Duodenal mucosa (tissue), 2 donors: ENCODE data around the gene ZP2.
"Not testable (repeated sequence)": the region's sequence is repeated elsewhere in the genome, so short reads cannot be mapped to it uniquely, and the experiment has no call there.

Experiments
- H3K27ac ChIP-seq: one replicate; pipeline ENCODE4 v1.7.0; 2013; ENCODE audit warnings: low read depth, low read length
- H3K27me3 ChIP-seq, 2 donors: one replicate each; pipeline ENCODE4 v1.7.0; 2013; ENCODE audit warnings: low read length in 2 of 2, control low read depth in 1 of 2; ENCODE audit not compliant: insufficient read depth in 2 of 2, control insufficient read depth in 1 of 2
- H3K36me3 ChIP-seq, 2 donors: one replicate each; pipeline ENCODE4 v1.7.0; 2013; ENCODE audit warnings: low read length in 2 of 2, control low read depth in 1 of 2; ENCODE audit not compliant: insufficient read depth in 2 of 2, control insufficient read depth in 1 of 2
- H3K4me1 ChIP-seq, 2 donors: one replicate each; pipeline ENCODE4 v1.7.0; 2013; ENCODE audit warnings: low read length in 2 of 2, control low read depth in 1 of 2; ENCODE audit not compliant: insufficient read depth in 2 of 2, control insufficient read depth in 1 of 2
- H3K4me3 ChIP-seq, 2 donors: one replicate each; pipeline ENCODE4 v1.7.0; 2013; ENCODE audit warnings: low read length in 2 of 2, low read depth in 1 of 2
- H3K9ac ChIP-seq, 2 donors: one replicate each; pipeline ENCODE4 v1.7.0; 2013; ENCODE audit warnings: low read length in 2 of 2, low read depth in 1 of 2
- H3K9me3 ChIP-seq, 2 donors: one replicate each; pipeline ENCODE4 v1.7.0; 2013; ENCODE audit warnings: low read length in 2 of 2, control low read depth in 1 of 2; ENCODE audit not compliant: control insufficient read depth in 1 of 2

The ZP2 gene

GRCh38 chr16:21156011-21156410, 55.4 kb downstream of the ZP2 start:
- not testable (repeated sequence) for H3K36me3 ChIP-seq, H3K27ac ChIP-seq, H3K9me3 ChIP-seq, H3K9ac ChIP-seq, H3K4me3 ChIP-seq, H3K27me3 ChIP-seq
- peaks cover 10 to 25% of the 10 kb centered on the region in 2 donors for H3K4me1 ChIP-seq

GRCh38 chr16:21153124-21153729, 58.1 kb downstream of the ZP2 start:
- H3K4me3 ChIP-seq, H3K9ac ChIP-seq, H3K36me3 ChIP-seq: not testable (repeated sequence)

GRCh38 chr16:21152160-21153030, 59.0 kb downstream of the ZP2 start:
- not testable (repeated sequence) for H3K4me3 ChIP-seq, H3K27ac ChIP-seq, H3K36me3 ChIP-seq, H3K9ac ChIP-seq, H3K27me3 ChIP-seq, H3K9me3 ChIP-seq
- H3K4me1 ChIP-seq: peaks cover 6 to 11% of the 10 kb centered on the region in 2 donors

More at GRCh38 chr16:21153124-21153729, 58.1 kb downstream of the ZP2 start:
- not testable (repeated sequence) for H3K27me3 ChIP-seq, H3K27ac ChIP-seq, H3K9me3 ChIP-seq
- H3K4me1 ChIP-seq: peaks cover 14 to 16% of the 10 kb centered on the region in 2 donors

GRCh38 chr16:21150375-21151001, 60.9 kb downstream of the ZP2 start, which contains the start of gene DNAH3:
TSS of gene DNAH3 (minus strand) at chr16:21150846. CDS start at chr16:21150319, 527 bp downstream.
- Histone ChIP-seq H3K4me1 (peaks cover 0 to 7% of the 10 kb centered on the region in 2 donors), H3K27me3 (peaks cover 0 to under 1% of the 10 kb centered on the region in 2 donors), H3K36me3 (no peaks in the 10 kb centered on the region), H3K9me3 (no peaks in the 10 kb centered on the region), H3K4me3 (no peak within 1 kb of the TSS), H3K27ac (no peak within 1 kb of the TSS), H3K9ac (no peak within 1 kb of the TSS)
